ENCODE data around the gene TPI1. TPM values are rescaled to one million over a fixed set of nuclear protein-coding genes. Genes with fewer than 3 reads are reported as not detected.

The TPI1 gene
- total RNA-seq, 1 experiment from 2014 or later: 1,177 TPM

- H3K27ac ChIP-seq (ENCODE audit: insufficient read length, low read depth, low read length): no peak overlapping the region
- Mint-ChIP-seq H3K4me1 (peaks cover 4 to 5% of the 10 kb centered on the region in 2 experiments), H3K36me3 (ENCODE audit: insufficient read depth in 1 of 3, low read depth in 3 of 3) (peaks cover 50 to 89% (median 83%) of the 10 kb centered on the region in 3 experiments; a peak in 6 of 7 replicates), H3K27ac (no peak overlapping the region), H3K27me3 (ENCODE audit: low read depth) (no peaks in the 10 kb centered on the region), H3K9me3 (no peaks in the 10 kb centered on the region), H3K4me3 (no peak overlapping the region)
- no peak overlapping the region for H2BK5ac ChIP-seq (ENCODE audit: insufficient read length, low read length)
- no peaks in the 10 kb centered on the region for H4K20me1 ChIP-seq (ENCODE audit: control insufficient read depth, insufficient read depth, insufficient read length)
- H2AK5ac ChIP-seq (ENCODE audit: insufficient read length, low read length): no peak overlapping the region
- no peak overlapping the region for H3K4me2 ChIP-seq (ENCODE audit: insufficient read depth, insufficient read length, low read length)
- no peaks in the 10 kb centered on the region for H3K79me1 ChIP-seq (ENCODE audit: insufficient read depth, low read depth, low read length, poor library complexity, severe bottlenecking)
- no peak for TF ChIP-seq CTCF (conservative IDR thresholded peaks at IDR 0.05)
- no peaks in the 10 kb centered on the region for H3K27me3 ChIP-seq (ENCODE audit: insufficient read depth, low read length)
- H4K5ac ChIP-seq (ENCODE audit: insufficient read length, low read depth, low read length): no peak overlapping the region
- H3K56ac ChIP-seq (ENCODE audit: insufficient read length, low read depth, low read length): no peak overlapping the region
- no peak overlapping the region for H3T11ph ChIP-seq (ENCODE audit: low read length)
- no peaks in the 10 kb centered on the region for H3K4me1 ChIP-seq (ENCODE audit: insufficient read depth, low read length)
- no CpG with 5 or more reads among the region's 2 CpGs for WGBS (ENCODE audit: extremely low coverage, insufficient read length, low lambda C conversion rate)
- H3K23ac ChIP-seq (ENCODE audit: insufficient read length, low read depth, low read length): no peak overlapping the region
- H4K8ac ChIP-seq (replicated peaks; ENCODE audit: insufficient read length, low read depth, low read length): no peak overlapping the region
- H2BK20ac ChIP-seq (ENCODE audit: low read depth, low read length, poor library complexity, severe bottlenecking): no peak overlapping the region
- H3K79me2 ChIP-seq (ENCODE audit: insufficient read depth, low read length): peaks cover 5% of the 10 kb centered on the region; the same call in 1 of the 2 replicates
- no peak overlapping the region for H2BK15ac ChIP-seq (ENCODE audit: low read depth, low read length)
- H2BK120ac ChIP-seq (ENCODE audit: low read depth, low read length, poor library complexity, severe bottlenecking): no peak overlapping the region
- H2AFZ ChIP-seq (ENCODE audit: low read length): no peak overlapping the region
- H2BK12ac ChIP-seq (ENCODE audit: insufficient read length, low read depth, low read length): no peak overlapping the region
- H4K91ac ChIP-seq (ENCODE audit: insufficient read length, low read depth, low read length): no peak overlapping the region
- H3K18ac ChIP-seq (ENCODE audit: insufficient read length, low read depth, low read length): no peak overlapping the region
- no peaks in the 10 kb centered on the region for H3K23me2 ChIP-seq (ENCODE audit: insufficient read length, low read depth, low read length, poor library complexity, severe bottlenecking)
- no peak overlapping the region for H3K14ac ChIP-seq (ENCODE audit: insufficient read depth, low read length)
- no peak for DNase-seq
- no peak overlapping the region for H3K4ac ChIP-seq (ENCODE audit: low read depth, low read length)
- H3K9ac ChIP-seq (ENCODE audit: extremely low read depth, insufficient read length, low read length): no peak overlapping the region
- H3K9me3 ChIP-seq (ENCODE audit: control insufficient read depth, low read depth, low read length): no peaks in the 10 kb centered on the region
These were observed 8.5 kb upstream of the TPI1 start for GRCh38 chr12:6858799-6859198.
